MM.1S (cell line): ENCODE results near the gene SREBF2.

Experiments
- DNase-seq: peaks from one replicate; pipeline ENCODE4 v3.0.0-alpha.2; 2015
- H2AFZ ChIP-seq: fragments of 300-600 bp; sonication (generic); 2 replicates; pipeline ENCODE4 v1.6.0; 2016; ENCODE audit warnings: antibody characterized with exemption, low read length
- H3F3A ChIP-seq: fragments of 300-600 bp; sonication (generic); 2 replicates; pipeline ENCODE4 v1.6.1; 2016; ENCODE audit warnings: mild to moderate bottlenecking, antibody characterized with exemption, low read length, moderate library complexity, mixed read lengths; ENCODE audit not compliant: insufficient read depth
- H3K27ac ChIP-seq: fragments of 300-600 bp; sonication (generic); 2 replicates; pipeline ENCODE4 v1.5.1; 2016; ENCODE audit warnings: mild to moderate bottlenecking, low read length
- H3K27me3 ChIP-seq: fragments of 300-600 bp; sonication (generic); replicated peaks from 2 replicates; pipeline ENCODE4 v1.6.0; 2016; ENCODE audit warnings: low read length; ENCODE audit not compliant: insufficient read depth
- H3K36me3 ChIP-seq: fragments of 300-600 bp; sonication (generic); replicated peaks from 2 replicates; pipeline ENCODE4 v1.6.1; 2016; ENCODE audit warnings: mild to moderate bottlenecking, low read length, mixed read lengths; ENCODE audit not compliant: insufficient read depth
- H3K4me1 ChIP-seq: fragments of 300-600 bp; sonication (generic); 2 replicates; pipeline ENCODE4 v1.6.1; 2016; ENCODE audit warnings: low read length, mixed read lengths
- H3K4me2 ChIP-seq: fragments of 300-600 bp; sonication (generic); 2 replicates; pipeline ENCODE4 v1.6.0; 2016; ENCODE audit warnings: low read depth, low read length
- H3K4me3 ChIP-seq: fragments of 300-600 bp; sonication (generic); 2 replicates; pipeline ENCODE4 v1.5.1; 2016; ENCODE audit warnings: low read length, mixed read lengths
- H3K79me2 ChIP-seq: fragments of 300-600 bp; sonication (generic); 2 replicates; pipeline ENCODE4 v1.6.1; 2016; ENCODE audit warnings: mixed run types, low read length, mixed read lengths
- H3K9ac ChIP-seq: fragments of 300-600 bp; sonication (generic); 2 replicates; pipeline ENCODE4 v1.6.1; 2016; ENCODE audit warnings: low read length, mixed read lengths
- H3K9me2 ChIP-seq: fragments of 300-600 bp; sonication (generic); replicated peaks from 2 replicates; pipeline ENCODE4 v1.6.1; 2016; ENCODE audit warnings: mild to moderate bottlenecking, low read length, mixed read lengths; ENCODE audit not compliant: insufficient read depth
- H3K9me3 ChIP-seq: fragments of 300-600 bp; sonication (generic); replicated peaks from 2 replicates; pipeline ENCODE4 v1.6.1; 2016; ENCODE audit warnings: mild to moderate bottlenecking, low read length, mixed read lengths; ENCODE audit not compliant: insufficient read depth
- H4K20me1 ChIP-seq: fragments of 300-600 bp; sonication (generic); 2 replicates; pipeline ENCODE4 v1.6.1; 2016; ENCODE audit warnings: mild to moderate bottlenecking, low read length, moderate library complexity, mixed read lengths; ENCODE audit not compliant: insufficient read depth
- EZH2 ChIP-seq: fragments of 300-600 bp; sonication (generic); optimal IDR thresholded peaks from 2 replicates; pipeline ENCODE3; 2017; ENCODE audit warnings: low read depth, mild to moderate bottlenecking, antibody characterized with exemption, low read length, mixed read lengths
- EZH2phosphoT487 ChIP-seq: fragments of 300-600 bp; sonication (generic); IDR thresholded peaks from 2 replicates; pipeline ENCODE4 v1.6.1; 2018; ENCODE audit warnings: antibody characterized with exemption, low read length
- TF ChIP-seq, protein P1 (sequence below): fragments of 300-600 bp; sonication (generic); IDR thresholded peaks from 2 replicates; pipeline ENCODE4 v1.5.1; 2016; ENCODE audit warnings: antibody characterized with exemption, low read length, mixed read lengths

The SREBF2 gene

GRCh38 chr22:41943661-41944209 lies 110.8 kb downstream of the SREBF2 start:
- Histone ChIP-seq H3K4me2 (no peak overlapping the region), H3K9me2 (no peaks in the 10 kb centered on the region), H3K27me3 (no peaks in the 10 kb centered on the region), H3K4me3 (no peak overlapping the region), H3K9ac (no peak overlapping the region), H2AFZ (no peak overlapping the region), H3K36me3 (peaks cover 15% of the 10 kb centered on the region), H3K79me2 (peaks cover 62% of the 10 kb centered on the region), H4K20me1 (no peaks in the 10 kb centered on the region), H3K4me1 (peaks cover 26% of the 10 kb centered on the region), H3K9me3 (no peaks in the 10 kb centered on the region), H3K27ac (no peak overlapping the region; the same call in 1 of the 2 replicates), H3F3A (peaks cover 35% of the 10 kb centered on the region)
- no peak for TF ChIP-seq EZH2phosphoT487
- TF ChIP-seq, protein P1, sequence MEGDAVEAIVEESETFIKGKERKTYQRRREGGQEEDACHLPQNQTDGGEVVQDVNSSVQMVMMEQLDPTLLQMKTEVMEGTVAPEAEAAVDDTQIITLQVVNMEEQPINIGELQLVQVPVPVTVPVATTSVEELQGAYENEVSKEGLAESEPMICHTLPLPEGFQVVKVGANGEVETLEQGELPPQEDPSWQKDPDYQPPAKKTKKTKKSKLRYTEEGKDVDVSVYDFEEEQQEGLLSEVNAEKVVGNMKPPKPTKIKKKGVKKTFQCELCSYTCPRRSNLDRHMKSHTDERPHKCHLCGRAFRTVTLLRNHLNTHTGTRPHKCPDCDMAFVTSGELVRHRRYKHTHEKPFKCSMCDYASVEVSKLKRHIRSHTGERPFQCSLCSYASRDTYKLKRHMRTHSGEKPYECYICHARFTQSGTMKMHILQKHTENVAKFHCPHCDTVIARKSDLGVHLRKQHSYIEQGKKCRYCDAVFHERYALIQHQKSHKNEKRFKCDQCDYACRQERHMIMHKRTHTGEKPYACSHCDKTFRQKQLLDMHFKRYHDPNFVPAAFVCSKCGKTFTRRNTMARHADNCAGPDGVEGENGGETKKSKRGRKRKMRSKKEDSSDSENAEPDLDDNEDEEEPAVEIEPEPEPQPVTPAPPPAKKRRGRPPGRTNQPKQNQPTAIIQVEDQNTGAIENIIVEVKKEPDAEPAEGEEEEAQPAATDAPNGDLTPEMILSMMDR: no peak
- no peak for TF ChIP-seq EZH2
- DNase-seq: no peak

DNA sequence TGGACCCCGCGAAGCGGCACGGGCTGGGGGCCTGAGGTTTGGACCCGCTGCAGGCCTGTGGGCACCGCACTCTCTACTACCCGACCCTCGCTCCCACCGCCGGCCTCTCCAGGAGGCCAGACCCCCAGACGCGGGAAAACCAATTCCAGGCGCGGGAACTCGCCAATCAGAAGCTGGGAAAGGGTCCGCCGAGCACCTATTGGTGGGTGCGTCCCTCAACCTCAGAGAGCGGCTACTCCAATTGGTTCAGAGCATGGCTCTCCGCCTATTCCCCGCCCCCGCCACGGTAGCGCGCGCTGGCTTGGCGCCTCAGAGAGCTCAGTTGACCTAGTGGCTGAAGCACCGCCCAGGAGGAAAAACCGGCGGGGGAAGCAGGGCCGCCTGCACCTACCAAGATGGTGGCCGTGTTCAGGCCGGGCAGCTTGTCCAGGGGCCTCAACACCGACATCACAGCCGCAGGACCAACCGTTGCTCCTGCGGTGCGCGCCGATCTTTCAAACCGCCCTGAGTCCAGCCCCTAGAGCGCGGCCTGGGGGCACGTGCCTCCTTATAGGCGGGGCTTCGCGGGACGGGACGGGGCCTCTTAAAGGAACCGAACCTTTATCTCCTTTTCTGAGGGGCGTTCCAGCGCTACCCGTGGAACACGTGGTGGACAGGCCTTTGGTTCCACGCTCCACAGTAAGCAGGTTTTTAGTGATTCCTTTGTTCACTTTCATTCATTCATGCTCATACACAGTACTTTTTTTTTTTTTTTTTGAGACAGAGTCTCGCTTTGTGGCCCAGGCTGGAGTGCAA lies 113.9 kb downstream of the SREBF2 start, which contains the start of gene CENPM:
TSS of gene CENPM (minus strand) at position 524 of the 795 bp plus-strand sequence. CDS start at position 448, 76 bp downstream.
- TF ChIP-seq EZH2phosphoT487: no peak
- TF ChIP-seq EZH2: no peak
- Histone ChIP-seq H3K27ac (peak within 1 kb of the TSS; percentile 85), H3K79me2 (peaks cover 43% of the 10 kb centered on the region), H3K4me2 (peak within 1 kb of the TSS; percentile 99), H3K4me1 (peaks cover 12% of the 10 kb centered on the region), H3K9me3 (no peaks in the 10 kb centered on the region), H3K9me2 (no peaks in the 10 kb centered on the region), H2AFZ (peak within 1 kb of the TSS; percentile 71), H3F3A (peaks cover 10% of the 10 kb centered on the region), H3K27me3 (no peaks in the 10 kb centered on the region), H3K36me3 (peaks cover 7% of the 10 kb centered on the region), H3K9ac (peak within 1 kb of the TSS; percentile 98), H4K20me1 (no peaks in the 10 kb centered on the region), H3K4me3 (peak within 1 kb of the TSS; percentile 91)
- peak; percentile 97 for DNase-seq

DNA sequence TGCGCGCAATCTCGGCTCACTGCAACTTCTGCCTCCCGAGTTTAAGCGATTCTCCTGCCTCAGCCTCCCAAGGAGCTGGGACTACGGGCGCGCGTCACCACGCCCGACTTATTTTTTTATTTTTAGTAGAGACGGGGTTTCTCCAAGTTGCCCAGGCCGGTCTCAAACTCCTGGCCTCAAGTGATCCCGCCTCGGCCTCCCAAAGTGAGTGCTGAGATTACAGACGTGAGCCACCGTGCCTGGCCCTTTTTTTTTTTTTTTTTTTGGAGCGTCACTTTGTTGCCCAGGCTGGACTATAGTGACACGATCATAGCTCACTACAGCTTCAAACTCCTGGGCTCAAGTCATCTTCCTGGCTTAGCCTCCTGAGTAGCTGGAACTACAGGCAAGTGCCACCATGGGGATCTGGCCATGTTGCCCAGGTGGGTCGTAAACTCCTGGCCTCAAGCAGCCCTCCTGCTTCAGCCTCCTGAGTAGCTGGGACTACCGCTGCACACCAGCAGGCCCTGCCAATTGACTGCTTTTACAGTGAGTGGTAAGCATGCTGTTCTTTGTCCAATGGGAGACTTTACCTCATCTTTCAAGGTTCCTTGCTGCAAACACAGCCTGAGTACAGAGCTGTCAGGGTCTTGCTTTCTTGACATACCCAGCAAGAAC lies 114.6 kb downstream of the SREBF2 start:
- Histone ChIP-seq H3K27ac (no peak overlapping the region; the same call in 1 of the 2 replicates), H2AFZ (peak overlapping the region; percentile 71), H3K4me1 (peaks cover 11% of the 10 kb centered on the region), H3K27me3 (no peaks in the 10 kb centered on the region), H3K4me2 (peak overlapping the region; percentile 99), H4K20me1 (no peaks in the 10 kb centered on the region), H3K79me2 (peaks cover 39% of the 10 kb centered on the region), H3K36me3 (peaks cover 5% of the 10 kb centered on the region), H3K9me2 (no peaks in the 10 kb centered on the region), H3K4me3 (peak overlapping the region; percentile 91), H3K9ac (peak overlapping the region; percentile 98), H3F3A (peaks cover 6% of the 10 kb centered on the region), H3K9me3 (no peaks in the 10 kb centered on the region)
- TF ChIP-seq EZH2 (no peak), EZH2phosphoT487 (no peak)
- TF ChIP-seq, protein P1: no peak
- no peak for DNase-seq
